Mesenchymal stem cell (in vitro differentiated cells and primary cell): Measurements from ENCODE around the gene HCLS1. TPM values are rescaled to one million over a fixed set of nuclear protein-coding genes. Genes with fewer than 3 reads are reported as not detected.

Experiments used
- small RNA-seq: library from polyadenylated mRNA; stranded (forward); fragments of <200 nt; extraction: miRNeasy Mini kit (QIAGEN cat#:217004); gene quantifications from one replicate; pipeline ENCODE3, GENCODE V24; 2013; ENCODE audit warnings: low read depth

The HCLS1 gene

Small RNA genes within 50 kb of the gene (small RNA-seq; reads per million reads assigned to genes)
- not detected for gene RNU4-62P
